Stimulated activated CD4-positive, alpha-beta T cell treated with anti-CD3 and anti-CD28 coated beads, TNF-alpha, amount 100 ng/mL, for 24 hours (primary cell): Measurements from ENCODE around the gene ZNF101.

Source experiments
- DNase-seq, 3 experiments: peaks; one replicate each; pipeline ENCODE4 v3.0.0-alpha.2; 2020; ENCODE audit warnings: low read depth in 3 of 3

The ZNF101 gene

DNA sequence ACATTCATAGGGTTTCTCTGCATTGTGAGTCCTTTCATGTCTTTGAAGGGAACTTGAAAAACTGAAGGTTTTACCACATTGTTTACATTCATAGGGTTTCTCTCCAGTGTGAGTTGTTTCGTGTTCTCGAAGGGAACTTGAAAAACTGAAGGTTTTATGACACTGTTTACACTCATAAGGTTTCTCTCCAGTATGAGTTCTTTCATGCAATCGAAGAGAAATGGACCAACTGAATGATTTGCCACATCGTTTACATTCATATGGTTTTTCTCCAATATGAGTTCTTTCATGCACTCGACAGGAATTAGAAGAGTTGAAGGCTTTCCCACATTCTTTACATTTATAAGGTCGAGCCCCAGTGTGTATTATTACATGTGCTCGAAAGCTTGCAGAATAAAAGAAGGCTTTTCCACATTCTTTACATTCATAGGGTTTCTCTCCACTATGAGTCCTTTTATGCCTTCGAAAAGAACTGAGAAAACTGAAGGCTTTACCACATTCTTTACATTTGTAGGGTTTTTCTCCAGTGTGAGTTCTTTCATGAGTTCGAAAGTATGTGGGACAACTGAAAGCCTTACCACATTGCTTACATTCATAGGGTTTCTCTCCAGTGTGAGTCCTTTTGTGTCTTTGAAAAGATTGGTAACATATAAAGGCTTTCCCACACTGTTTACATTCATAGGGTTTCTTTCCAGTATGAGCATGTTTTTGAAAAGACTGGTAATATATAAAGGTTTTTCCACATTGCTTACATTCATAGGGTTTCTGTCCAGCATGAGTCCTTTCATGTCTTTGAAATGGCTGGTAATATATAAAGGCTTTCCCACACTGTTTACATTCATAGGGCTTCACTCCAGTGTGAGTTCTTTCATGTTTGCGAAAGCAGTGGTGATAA lies 43.5 kb downstream of the ZNF101 start:
- DNase-seq = no peak

DNA sequence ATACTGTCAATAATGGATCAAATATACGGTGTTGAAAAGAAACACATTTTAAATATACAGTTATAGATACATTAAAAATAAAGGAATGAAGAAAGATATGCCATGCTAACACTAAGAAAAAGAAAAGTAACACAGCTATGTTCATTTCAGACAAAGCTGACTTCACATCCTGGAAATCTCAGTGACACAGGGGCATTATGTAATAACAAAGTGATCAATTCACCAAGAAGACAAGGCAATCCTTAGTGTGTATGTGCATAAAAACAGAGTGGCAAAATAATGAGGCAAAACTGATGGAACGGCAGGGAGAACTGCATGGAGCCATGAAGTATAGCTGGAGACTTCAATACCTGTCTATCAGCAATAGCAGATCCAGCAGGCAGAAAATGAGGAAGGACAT lies 51.2 kb downstream of the ZNF101 start:
- no peak for DNase-seq

DNA sequence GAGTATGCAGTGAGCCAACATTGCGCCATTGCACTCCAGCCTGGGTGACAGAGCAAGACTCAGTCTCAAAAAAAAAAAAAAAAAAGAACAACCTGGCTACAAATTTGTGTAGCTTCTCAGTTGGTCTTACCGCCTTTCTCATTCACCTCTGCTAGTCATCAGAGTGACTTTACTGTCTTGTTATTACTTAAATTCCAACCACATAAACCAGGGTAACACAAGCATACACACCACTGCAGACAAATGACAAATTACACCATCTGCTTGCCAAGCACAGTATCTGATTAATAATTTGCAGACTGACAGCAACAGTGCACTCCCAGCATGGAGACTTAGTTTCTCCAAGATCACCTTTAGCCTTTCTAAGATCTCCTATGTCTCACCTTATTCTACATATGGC lies 53.3 kb downstream of the ZNF101 start:
- no peak for DNase-seq

DNA sequence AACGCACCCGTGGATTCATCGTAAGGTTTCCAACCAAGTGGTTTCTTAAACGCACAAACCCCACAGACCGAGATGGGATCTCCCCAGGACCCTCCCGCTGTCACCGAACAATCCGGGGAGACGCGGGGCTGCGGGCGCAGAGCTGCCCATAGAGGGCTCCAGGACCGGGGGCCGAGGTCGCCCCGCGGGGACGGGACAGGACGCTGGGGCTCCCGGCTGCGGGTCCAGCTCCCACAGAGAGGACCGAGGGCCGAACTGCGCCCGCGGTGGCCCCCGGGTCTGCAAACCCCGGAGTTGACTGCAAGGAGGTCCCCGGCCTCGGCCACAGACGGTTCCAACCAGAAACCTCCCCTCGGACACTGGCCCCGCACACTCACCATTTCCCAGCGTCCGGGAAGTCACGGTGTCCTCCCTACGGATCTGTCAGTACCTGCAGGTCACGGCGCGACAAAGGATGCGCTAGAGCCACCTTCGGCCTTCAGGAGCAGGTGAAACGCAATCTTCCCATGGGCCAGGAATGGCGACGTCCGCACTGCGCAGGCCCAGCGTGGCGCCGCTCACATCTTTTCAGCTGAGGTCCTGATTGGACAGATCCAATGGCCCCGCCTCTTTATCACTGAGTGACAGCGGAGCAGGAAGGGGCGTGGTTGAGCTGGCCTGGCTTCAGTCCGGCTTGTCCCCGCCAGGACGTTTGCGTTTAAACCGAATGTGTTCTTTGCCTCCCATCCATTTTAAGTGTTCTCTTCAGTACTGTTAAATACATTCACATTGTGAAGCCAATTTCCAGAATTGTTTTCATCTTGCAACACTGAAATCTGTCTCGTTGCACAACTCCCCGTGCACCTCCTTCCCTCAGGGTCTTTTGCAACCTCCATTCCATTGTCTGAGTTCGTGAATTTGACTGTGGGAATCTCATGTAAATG lies 64.2 kb downstream of the ZNF101 start, which contains the start of gene ZNF14:
TSS of gene ZNF14 (minus strand) at position 534 of the 923 bp plus-strand sequence. CDS start at position 380, 154 bp downstream.
- peak; percentile 81 to 93 (median 91) for DNase-seq
